Spleen (tissue), 7 donors: ENCODE data around the gene RSBN1.

Source experiments
- POLR2A ChIP-seq, 3 donors: fragments of 450-650 bp; IDR thresholded peaks; one replicate each; pipeline ENCODE4 v1.5.1; 2017; ENCODE audit warnings: antibody characterized with exemption in 3 of 3, mild to moderate bottlenecking in 1 of 3
- TF ChIP-seq, protein P1 (sequence below), 11 experiments: fragments of 200-600 bp in 7 of 11; fragments of 450-650 bp in 4 of 11; sonication (generic) in 4 of 11; IDR thresholded peaks in 8 of 11; conservative IDR thresholded peaks in 3 of 11; 1 replicate in 7 of 11; 2 replicates in 4 of 11; pipeline versions ENCODE4 v1.4.0 to v1.8.0; 2016 to 2021; ENCODE audit warnings: antibody characterized with exemption in 11 of 11, inconsistent platforms in 4 of 11, mild to moderate bottlenecking in 1 of 11
- donor health status: DM: no; HTN: no; CAD: no; lungs with moderate emphysema.
- donor health status: DM: no; HTN: no; CAD: no.
- donor health status: DM: no; HTN: no; CAD: no.

DNA sequence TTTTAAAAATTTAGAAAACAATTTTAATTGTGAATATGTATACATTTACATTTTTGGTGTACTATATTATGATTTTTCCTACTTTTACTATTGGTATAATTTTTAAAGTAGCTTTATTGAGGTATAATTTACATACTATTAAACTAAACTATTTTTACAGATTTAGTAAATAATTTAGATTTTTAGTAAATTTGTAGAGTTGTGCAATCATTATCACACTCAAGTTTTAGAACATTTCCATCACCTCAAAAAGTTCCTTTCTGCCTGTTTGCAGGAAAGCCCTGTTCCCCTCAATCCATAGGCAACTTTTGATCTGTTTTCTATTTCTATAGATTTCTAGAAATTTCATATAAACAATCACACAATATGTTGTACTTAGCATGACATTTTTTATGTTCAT lies 61.2 kb downstream of the RSBN1 start:
- TF ChIP-seq, protein P1, sequence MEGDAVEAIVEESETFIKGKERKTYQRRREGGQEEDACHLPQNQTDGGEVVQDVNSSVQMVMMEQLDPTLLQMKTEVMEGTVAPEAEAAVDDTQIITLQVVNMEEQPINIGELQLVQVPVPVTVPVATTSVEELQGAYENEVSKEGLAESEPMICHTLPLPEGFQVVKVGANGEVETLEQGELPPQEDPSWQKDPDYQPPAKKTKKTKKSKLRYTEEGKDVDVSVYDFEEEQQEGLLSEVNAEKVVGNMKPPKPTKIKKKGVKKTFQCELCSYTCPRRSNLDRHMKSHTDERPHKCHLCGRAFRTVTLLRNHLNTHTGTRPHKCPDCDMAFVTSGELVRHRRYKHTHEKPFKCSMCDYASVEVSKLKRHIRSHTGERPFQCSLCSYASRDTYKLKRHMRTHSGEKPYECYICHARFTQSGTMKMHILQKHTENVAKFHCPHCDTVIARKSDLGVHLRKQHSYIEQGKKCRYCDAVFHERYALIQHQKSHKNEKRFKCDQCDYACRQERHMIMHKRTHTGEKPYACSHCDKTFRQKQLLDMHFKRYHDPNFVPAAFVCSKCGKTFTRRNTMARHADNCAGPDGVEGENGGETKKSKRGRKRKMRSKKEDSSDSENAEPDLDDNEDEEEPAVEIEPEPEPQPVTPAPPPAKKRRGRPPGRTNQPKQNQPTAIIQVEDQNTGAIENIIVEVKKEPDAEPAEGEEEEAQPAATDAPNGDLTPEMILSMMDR (IDR thresholded peaks at IDR 0.05 in 8 of 11, conservative IDR thresholded peaks at IDR 0.05 in 3 of 11): no peak
- TF ChIP-seq POLR2A (IDR thresholded peaks at IDR 0.05): no peak
